Measurements from ENCODE around the gene ADORA2A. TPM values are rescaled to one million over a fixed set of nuclear protein-coding genes. Genes with fewer than 3 reads are reported as not detected.

ADORA2A gene
- total and polyA plus RNA-seq, 2 experiments from 2014 or later, result 0.54 to 0.64 TPM

- no peaks in the 10 kb centered on the region for H3K27me3 ChIP-seq (replicated peaks; ENCODE audit: insufficient read depth)
- H3K27ac ChIP-seq, result no peak overlapping the region
- no peak for DNase-seq
- H3F3A ChIP-seq (ENCODE audit: insufficient read depth), result no peaks in the 10 kb centered on the region
- no peak overlapping the region for H3K9ac ChIP-seq
- no peaks in the 10 kb centered on the region for H4K20me1 ChIP-seq (ENCODE audit: insufficient read depth)
- no peaks in the 10 kb centered on the region for H3K9me2 ChIP-seq (ENCODE audit: insufficient read depth)
- no peak overlapping the region for H3K4me3 ChIP-seq
- 42 to 44% methylated on average over 5 of the region's 5 CpGs for WGBS, 2 experiments (ENCODE audit: low coverage in 1 of 2, low lambda C conversion rate in 2 of 2, missing lambda C conversion rate in 2 of 2)
- no peak for TF ChIP-seq EZH2 (IDR thresholded peaks at IDR 0.05; ENCODE audit: insufficient read depth, poor library complexity, severe bottlenecking)
- no peak for TF ChIP-seq EZH2phosphoT487 (IDR thresholded peaks at IDR 0.05; ENCODE audit: insufficient read depth, low read depth)
- no peaks in the 10 kb centered on the region for H3K4me1 ChIP-seq (ENCODE audit: insufficient read depth)
- H3K4me2 ChIP-seq (ENCODE audit: unreplicated experiment), result no peak overlapping the region
- H3K36me3 ChIP-seq (ENCODE audit: low read depth), result no peaks in the 10 kb centered on the region
- in situ Hi-C loops (cut with MboI), result no loop called here
- no peaks in the 10 kb centered on the region for H3K79me2 ChIP-seq (ENCODE audit: insufficient read depth)
- no peak overlapping the region for H2AFZ ChIP-seq
- no peaks in the 10 kb centered on the region for H3K9me3 ChIP-seq (ENCODE audit: low read depth)
Observed at GRCh38 chr22:24422102-24422665, 5.2 kb upstream of the ADORA2A start.

- H3K4me3 ChIP-seq, result peak overlapping the region; percentile 61
- TF ChIP-seq EZH2phosphoT487 (IDR thresholded peaks at IDR 0.05; ENCODE audit: insufficient read depth, low read depth), result no peak
- no peak for TF ChIP-seq EZH2 (IDR thresholded peaks at IDR 0.05; ENCODE audit: insufficient read depth, poor library complexity, severe bottlenecking)
- no peak overlapping the region for H3K27ac ChIP-seq
- no peaks in the 10 kb centered on the region for H3K4me1 ChIP-seq (ENCODE audit: insufficient read depth)
- DNase-seq, result peak; percentile 71
- 9 to 12% methylated on average over 8 to 32 of the region's 56 CpGs for WGBS, 2 experiments (ENCODE audit: low coverage in 1 of 2, low lambda C conversion rate in 2 of 2, missing lambda C conversion rate in 2 of 2)
- H3K4me2 ChIP-seq (ENCODE audit: unreplicated experiment), result peak overlapping the region; percentile 67
- no peaks in the 10 kb centered on the region for H3K36me3 ChIP-seq (ENCODE audit: low read depth)
- no peaks in the 10 kb centered on the region for H3K9me3 ChIP-seq (ENCODE audit: low read depth)
- H2AFZ ChIP-seq, result peak overlapping the region; percentile 37; the same call in 1 of the 2 replicates
- in situ Hi-C loops (cut with MboI), result no loop called here
- H3F3A ChIP-seq (ENCODE audit: insufficient read depth), result no peaks in the 10 kb centered on the region
- H3K27me3 ChIP-seq (replicated peaks; ENCODE audit: insufficient read depth), result no peaks in the 10 kb centered on the region
- H4K20me1 ChIP-seq (ENCODE audit: insufficient read depth), result no peaks in the 10 kb centered on the region
- H3K9ac ChIP-seq, result no peak overlapping the region
- H3K79me2 ChIP-seq (ENCODE audit: insufficient read depth), result no peaks in the 10 kb centered on the region
- H3K9me2 ChIP-seq (ENCODE audit: insufficient read depth), result no peaks in the 10 kb centered on the region
Observed at GRCh38 chr22:24423519-24424000, 3.8 kb upstream of the ADORA2A start.

GRCh38 chr22:24424001-24424900 lies 3.1 kb upstream of the ADORA2A start:
- DNase-seq, result peak; percentile 50
- Histone ChIP-seq H4K20me1 (ENCODE audit: insufficient read depth) (no peaks in the 10 kb centered on the region), H3K9ac (no peak overlapping the region), H3K79me2 (ENCODE audit: insufficient read depth) (no peaks in the 10 kb centered on the region), H3K36me3 (ENCODE audit: low read depth) (no peaks in the 10 kb centered on the region), H3F3A (ENCODE audit: insufficient read depth) (no peaks in the 10 kb centered on the region), H3K27me3 (replicated peaks; ENCODE audit: insufficient read depth) (no peaks in the 10 kb centered on the region), H3K4me3 (peak overlapping the region; percentile 61), H3K9me2 (ENCODE audit: insufficient read depth) (no peaks in the 10 kb centered on the region), H3K27ac (no peak overlapping the region), H2AFZ (peak overlapping the region; percentile 37; the same call in 1 of the 2 replicates), H3K9me3 (ENCODE audit: low read depth) (no peaks in the 10 kb centered on the region), H3K4me1 (ENCODE audit: insufficient read depth) (no peaks in the 10 kb centered on the region), H3K4me2 (ENCODE audit: unreplicated experiment) (peak overlapping the region; percentile 67)
- WGBS, 2 experiments (ENCODE audit: low coverage in 1 of 2, low lambda C conversion rate in 2 of 2, missing lambda C conversion rate in 2 of 2), result 10 to 13% methylated on average over 39 to 104 of the region's 105 CpGs
- TF ChIP-seq EZH2 (IDR thresholded peaks at IDR 0.05; ENCODE audit: insufficient read depth, poor library complexity, severe bottlenecking) (peak; percentile 57), EZH2phosphoT487 (IDR thresholded peaks at IDR 0.05; ENCODE audit: insufficient read depth, low read depth) (no peak)
- in situ Hi-C loops (cut with MboI), result no loop called here

- no peaks in the 10 kb centered on the region for H3K9me2 ChIP-seq (ENCODE audit: insufficient read depth)
- H3K27ac ChIP-seq, result no peak overlapping the region
- H3K4me3 ChIP-seq, result no peak overlapping the region
- WGBS, 2 experiments (ENCODE audit: low coverage in 1 of 2, low lambda C conversion rate in 2 of 2, missing lambda C conversion rate in 2 of 2), result 88 to 95% methylated on average over 25 to 26 of the region's 32 CpGs
- no peaks in the 10 kb centered on the region for H3K9me3 ChIP-seq (ENCODE audit: low read depth)
- H3K4me1 ChIP-seq (ENCODE audit: insufficient read depth), result no peaks in the 10 kb centered on the region
- in situ Hi-C loops (cut with MboI), result no loop called here
- H4K20me1 ChIP-seq (ENCODE audit: insufficient read depth), result no peaks in the 10 kb centered on the region
- no peaks in the 10 kb centered on the region for H3K79me2 ChIP-seq (ENCODE audit: insufficient read depth)
- H3K36me3 ChIP-seq (ENCODE audit: low read depth), result no peaks in the 10 kb centered on the region
- H3K27me3 ChIP-seq (replicated peaks; ENCODE audit: insufficient read depth), result no peaks in the 10 kb centered on the region
- no peak overlapping the region for H3K9ac ChIP-seq
- TF ChIP-seq EZH2 (IDR thresholded peaks at IDR 0.05; ENCODE audit: insufficient read depth, poor library complexity, severe bottlenecking) (no peak), EZH2phosphoT487 (IDR thresholded peaks at IDR 0.05; ENCODE audit: insufficient read depth, low read depth) (no peak)
- no peak overlapping the region for H3K4me2 ChIP-seq (ENCODE audit: unreplicated experiment)
- no peaks in the 10 kb centered on the region for H3F3A ChIP-seq (ENCODE audit: insufficient read depth)
- H2AFZ ChIP-seq, result no peak overlapping the region
- DNase-seq, result no peak
Observed at GRCh38 chr22:24424901-24425775, 2.3 kb upstream of the ADORA2A start.
